GM12864 (cell line): ENCODE measurements around the gene SNX8.

Source experiments
- DNase-seq: peaks from one replicate; pipeline ENCODE4 v3.0.0-alpha.2; 2011; ENCODE audit warnings: low read depth
- H3K4me3 ChIP-seq: 2 replicates; pipeline ENCODE4 v1.5.1; 2011; ENCODE audit warnings: mild to moderate bottlenecking, low read depth, low read length, control low read depth
- CTCF ChIP-seq: IDR thresholded peaks from 2 replicates; pipeline ENCODE4 v1.5.1; 2011; ENCODE audit warnings: low read depth, mild to moderate bottlenecking, moderate library complexity, low read length, control low read depth, inconsistent platforms; ENCODE audit errors: missing control alignments

SNX8 gene

GRCh38 chr7:2229467-2229866, 84.8 kb downstream of the SNX8 start:
- no peak for TF ChIP-seq CTCF
- no peak overlapping the region for H3K4me3 ChIP-seq
- no peak for DNase-seq

GRCh38 chr7:2228921-2229320, 85.3 kb downstream of the SNX8 start:
- DNase-seq, result no peak
- no peak overlapping the region for H3K4me3 ChIP-seq
- no peak for TF ChIP-seq CTCF

DNA sequence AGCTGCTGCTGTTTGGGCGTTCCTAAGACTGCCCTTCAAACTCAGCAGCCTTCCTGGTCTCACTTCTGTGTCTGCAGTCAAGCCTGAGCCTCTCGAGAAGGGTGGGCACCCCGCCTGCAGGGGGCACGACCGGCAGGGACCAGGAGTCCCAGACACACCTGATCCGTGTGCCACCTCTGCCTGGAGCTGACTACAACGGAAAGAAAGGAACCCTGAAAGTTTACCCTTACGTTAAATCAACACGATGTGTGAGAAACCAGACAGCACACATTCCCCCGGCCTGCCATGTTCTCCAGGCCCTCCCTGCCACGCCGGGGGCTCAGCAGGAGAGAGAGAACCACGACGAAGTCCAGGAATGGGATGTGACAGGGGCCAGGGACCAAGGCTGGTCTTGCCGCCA, 86.5 kb downstream of the SNX8 start:
- no peak overlapping the region for H3K4me3 ChIP-seq
- TF ChIP-seq CTCF, result no peak
- DNase-seq, result no peak

DNA sequence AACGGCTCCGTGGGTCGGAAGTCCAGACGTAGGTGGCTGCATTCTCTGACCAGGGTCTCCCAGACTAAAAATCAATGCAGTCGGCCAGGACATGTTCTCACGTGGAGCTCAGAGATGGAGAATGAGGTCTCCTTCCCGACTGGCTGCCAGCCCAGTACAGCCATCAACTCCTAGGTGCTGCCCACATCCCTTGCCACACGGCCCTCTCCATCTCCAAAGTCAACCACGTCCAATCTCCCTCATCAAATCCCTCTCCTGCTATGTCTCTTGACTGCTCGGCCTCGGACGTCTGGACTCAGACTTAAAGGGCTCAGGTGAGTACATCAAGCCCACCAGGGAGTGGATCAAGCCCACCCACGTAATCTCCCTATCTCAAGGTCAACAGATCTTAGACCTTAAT, 88.4 kb downstream of the SNX8 start:
- no peak for DNase-seq
- no peak for TF ChIP-seq CTCF

DNA sequence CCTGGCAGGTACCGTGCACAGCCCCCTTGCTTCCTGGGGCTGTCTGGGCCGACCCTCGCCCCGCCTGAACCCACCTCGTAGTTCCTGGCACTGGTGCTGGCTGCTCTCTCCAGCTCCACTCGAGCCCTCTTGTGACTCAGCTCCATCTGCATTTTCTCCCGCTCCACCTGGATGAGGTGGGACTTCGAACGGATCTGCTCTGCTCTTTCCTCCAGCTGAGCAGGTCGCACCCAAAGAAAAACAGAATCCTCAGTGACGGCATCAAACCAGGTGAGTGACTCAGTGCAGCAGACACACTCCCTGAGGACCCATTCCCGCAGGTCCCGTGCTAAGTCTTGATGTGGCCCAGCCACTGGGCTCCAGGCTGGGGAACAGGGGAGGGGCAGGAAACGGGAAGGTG, 88.9 kb downstream of the SNX8 start:
- no peak for DNase-seq
- no peak for TF ChIP-seq CTCF
- no peak overlapping the region for H3K4me3 ChIP-seq

More for the DNA sequence above, 88.4 kb downstream of the SNX8 start:
- H3K4me3 ChIP-seq, result no peak overlapping the region

- H3K4me3 ChIP-seq, result no peak overlapping the region
- no peak for TF ChIP-seq CTCF
- DNase-seq, result no peak
Observed at GRCh38 chr7:2224934-2225333, 89.3 kb downstream of the SNX8 start.

DNA sequence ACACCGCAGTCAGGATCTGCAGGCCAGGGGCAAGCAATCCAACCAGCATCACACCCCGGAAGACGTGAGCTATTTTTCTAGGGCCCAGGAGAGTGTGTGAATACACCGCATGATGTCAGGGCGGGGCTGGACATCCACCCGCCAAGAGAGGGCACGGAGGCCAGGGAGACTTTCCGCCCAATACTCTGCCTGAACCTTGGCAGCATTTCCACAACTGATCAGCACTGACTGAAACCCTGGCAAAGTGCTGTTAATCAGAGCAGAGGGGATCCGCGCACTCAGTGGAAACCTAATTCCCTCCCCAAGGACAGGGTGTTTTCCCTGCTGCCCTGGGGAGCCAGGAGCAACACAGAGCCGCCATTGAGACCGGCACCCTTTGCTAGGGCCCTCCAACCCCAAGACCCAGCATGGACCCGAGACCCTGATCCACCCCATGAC, 89.7 kb downstream of the SNX8 start:
- TF ChIP-seq CTCF, result no peak
- no peak for DNase-seq
- no peak overlapping the region for H3K4me3 ChIP-seq
